ENCODE results near the gene DCHS1.

DNA sequence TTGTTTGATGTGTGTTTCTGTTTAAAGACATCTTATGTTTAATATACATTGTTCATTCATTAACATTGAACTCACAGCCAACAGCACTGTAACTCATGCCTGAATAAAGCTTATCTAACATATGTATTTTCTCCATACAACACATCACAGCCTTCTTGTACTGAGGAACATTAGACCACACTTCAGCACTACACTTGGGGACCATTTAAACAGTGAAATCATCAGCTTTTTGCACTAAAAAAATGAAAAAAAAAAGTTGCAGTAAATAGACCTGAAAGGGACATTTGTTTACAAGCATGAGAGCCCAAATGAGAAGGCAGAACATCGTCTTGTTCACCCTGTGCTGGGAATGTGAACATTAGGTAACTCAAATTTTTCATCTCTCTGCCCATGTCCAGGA lies 21.1 kb downstream of the DCHS1 start:
- TF ChIP-seq, protein P1, sequence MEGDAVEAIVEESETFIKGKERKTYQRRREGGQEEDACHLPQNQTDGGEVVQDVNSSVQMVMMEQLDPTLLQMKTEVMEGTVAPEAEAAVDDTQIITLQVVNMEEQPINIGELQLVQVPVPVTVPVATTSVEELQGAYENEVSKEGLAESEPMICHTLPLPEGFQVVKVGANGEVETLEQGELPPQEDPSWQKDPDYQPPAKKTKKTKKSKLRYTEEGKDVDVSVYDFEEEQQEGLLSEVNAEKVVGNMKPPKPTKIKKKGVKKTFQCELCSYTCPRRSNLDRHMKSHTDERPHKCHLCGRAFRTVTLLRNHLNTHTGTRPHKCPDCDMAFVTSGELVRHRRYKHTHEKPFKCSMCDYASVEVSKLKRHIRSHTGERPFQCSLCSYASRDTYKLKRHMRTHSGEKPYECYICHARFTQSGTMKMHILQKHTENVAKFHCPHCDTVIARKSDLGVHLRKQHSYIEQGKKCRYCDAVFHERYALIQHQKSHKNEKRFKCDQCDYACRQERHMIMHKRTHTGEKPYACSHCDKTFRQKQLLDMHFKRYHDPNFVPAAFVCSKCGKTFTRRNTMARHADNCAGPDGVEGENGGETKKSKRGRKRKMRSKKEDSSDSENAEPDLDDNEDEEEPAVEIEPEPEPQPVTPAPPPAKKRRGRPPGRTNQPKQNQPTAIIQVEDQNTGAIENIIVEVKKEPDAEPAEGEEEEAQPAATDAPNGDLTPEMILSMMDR (IDR thresholded peaks at IDR 0.05; ENCODE audit: low read depth, low read length, poor library complexity, severe bottlenecking), result no peak
- TF ChIP-seq EZH2phosphoT487 (IDR thresholded peaks at IDR 0.05; ENCODE audit: borderline replicate concordance, low read length), result no peak

All from DOHH2 (cell line).